Upper lobe of right lung (tissue), 1 donor: Measurements from ENCODE around the gene BLNK. TPM values are rescaled to one million over a fixed set of nuclear protein-coding genes. Genes with fewer than 3 reads are reported as not detected.

Source experiments
- ATAC-seq: fragments of 200-7000 bp; cut with Tn5 transposase; one replicate; pipeline ENCODE4 v1.9.1; 2020; ENCODE audit warnings: mild to moderate bottlenecking, moderate library complexity
- DNase-seq: peaks from one replicate; pipeline ENCODE4 v3.0.0-alpha.2; 2020
- H3K27ac ChIP-seq: fragments of 200-600 bp; one replicate; pipeline ENCODE4 v1.8.0; 2022
- H3K27me3 ChIP-seq: fragments of 200-600 bp; one replicate; pipeline ENCODE4 v1.8.0; 2022; ENCODE audit warnings: mild to moderate bottlenecking
- H3K36me3 ChIP-seq: fragments of 200-600 bp; one replicate; pipeline ENCODE4 v1.8.0; 2022
- H3K4me1 ChIP-seq: fragments of 200-600 bp; one replicate; pipeline ENCODE4 v1.8.0; 2022
- H3K4me3 ChIP-seq: fragments of 200-600 bp; one replicate; pipeline ENCODE4 v1.8.0; 2022; ENCODE audit warnings: mild to moderate bottlenecking
- H3K9me3 ChIP-seq: fragments of 200-600 bp; one replicate; pipeline ENCODE4 v1.8.0; 2022
- CTCF ChIP-seq: fragments of 200-600 bp; IDR thresholded peaks from one replicate; pipeline ENCODE4 v1.8.0; 2022; ENCODE audit warnings: antibody characterized with exemption
- intact Hi-C: fragments of 100-400 bp; cut with DNase I; formaldehyde crosslinking; loops from one replicate; pipeline ENCODE4 v1.11.0; 2022
- total RNA-seq: library from RNA; stranded (reverse); fragmentation: NEBNext Ultra II Directional; extraction: Animal tissue kit (Norgen Biotek cat#: 25700); gene quantifications from one replicate; pipeline ENCODE4 v1.2.1, GENCODE V29; 2021
- donor health status: DM: no; HTN: yes; CAD: no; lungs with severe emphysema.

The BLNK gene
- total RNA-seq, 1 donor from 2014 or later, result 8.8 TPM

- DNase-seq, result no peak
- H3K27me3 ChIP-seq, result no peaks in the 10 kb centered on the region
- ATAC-seq, result no peak
- H3K27ac ChIP-seq, result no peak overlapping the region
- TF ChIP-seq CTCF, result no peak
- H3K36me3 ChIP-seq, result no peaks in the 10 kb centered on the region
- no peak overlapping the region for H3K4me3 ChIP-seq
- H3K9me3 ChIP-seq, result no peaks in the 10 kb centered on the region
- intact Hi-C loops, result no loop called here
- H3K4me1 ChIP-seq, result no peaks in the 10 kb centered on the region
These were observed 27.0 kb downstream of the BLNK start for GRCh38 chr10:96244354-96244753.

- DNase-seq (no peak), ATAC-seq (no peak)
- no peaks in the 10 kb centered on the region for H3K27me3 ChIP-seq
- H3K27ac ChIP-seq, result no peak overlapping the region
- no peak for TF ChIP-seq CTCF
- H3K4me1 ChIP-seq, result no peaks in the 10 kb centered on the region
- H3K4me3 ChIP-seq, result no peak overlapping the region
- H3K36me3 ChIP-seq, result no peaks in the 10 kb centered on the region
- intact Hi-C loops, result no loop called here
- H3K9me3 ChIP-seq, result no peaks in the 10 kb centered on the region
These were observed 28.1 kb downstream of the BLNK start for GRCh38 chr10:96243296-96243695.

- intact Hi-C loops, result no loop called here
- no peak for TF ChIP-seq CTCF
- Histone ChIP-seq H3K27me3 (no peaks in the 10 kb centered on the region), H3K4me1 (no peaks in the 10 kb centered on the region), H3K9me3 (no peaks in the 10 kb centered on the region), H3K36me3 (no peaks in the 10 kb centered on the region), H3K4me3 (no peak overlapping the region), H3K27ac (no peak overlapping the region)
- DNase-seq (no peak), ATAC-seq (no peak)
These were observed 28.5 kb downstream of the BLNK start for GRCh38 chr10:96242822-96243221.

- Histone ChIP-seq H3K4me3 (no peak overlapping the region), H3K27me3 (no peaks in the 10 kb centered on the region), H3K9me3 (no peaks in the 10 kb centered on the region), H3K36me3 (no peaks in the 10 kb centered on the region), H3K27ac (no peak overlapping the region), H3K4me1 (no peaks in the 10 kb centered on the region)
- TF ChIP-seq CTCF, result no peak
- DNase-seq, result no peak
- intact Hi-C loops, result no loop called here
- no peak for ATAC-seq
These were observed 32.4 kb downstream of the BLNK start for GRCh38 chr10:96238646-96239623.

GRCh38 chr10:96236876-96237275 is 34.5 kb downstream of the BLNK start:
- no peaks in the 10 kb centered on the region for H3K27me3 ChIP-seq
- no peaks in the 10 kb centered on the region for H3K4me1 ChIP-seq
- TF ChIP-seq CTCF, result no peak
- intact Hi-C loops, result no loop called here
- no peak overlapping the region for H3K27ac ChIP-seq
- no peaks in the 10 kb centered on the region for H3K9me3 ChIP-seq
- ATAC-seq (no peak), DNase-seq (no peak)
- H3K36me3 ChIP-seq, result no peaks in the 10 kb centered on the region
- no peak overlapping the region for H3K4me3 ChIP-seq
